Small intestine (tissue), 7 donors: ENCODE results near the gene ADAMTSL2. TPM values are rescaled to one million over a fixed set of nuclear protein-coding genes. Genes with fewer than 3 reads are reported as not detected.

Experiments used
- DNase-seq, 2 donors: peaks; one replicate each; pipeline versions ENCODE4 v3.0.0 to v3.0.0-alpha.2; 2013
- FAIRE-seq: peaks from 2 replicates; lab custom pipeline; 2012; peaks lifted over from hg19 to GRCh38; lab: Jason Lieb, UNC
- H3K27ac ChIP-seq, 3 donors: one replicate each; pipeline ENCODE4 v1.5.1; 2013; ENCODE audit warnings: low read length in 2 of 3, mild to moderate bottlenecking in 2 of 3, control low read depth in 1 of 3, inconsistent platforms in 1 of 3, low read depth in 1 of 3, moderate library complexity in 1 of 3
- H3K27me3 ChIP-seq, 3 donors: one replicate each; pipeline ENCODE4 v1.6.1; 2013; ENCODE audit warnings: low read length in 3 of 3, inconsistent platforms in 1 of 3; ENCODE audit not compliant: control insufficient read depth in 3 of 3, insufficient read depth in 3 of 3
- H3K36me3 ChIP-seq, 3 donors: one replicate each; pipeline ENCODE4 v1.6.1; 2013; ENCODE audit warnings: low read length in 3 of 3, inconsistent platforms in 1 of 3, low read depth in 1 of 3, mild to moderate bottlenecking in 1 of 3, moderate library complexity in 1 of 3; ENCODE audit not compliant: control insufficient read depth in 3 of 3, insufficient read depth in 2 of 3
- H3K4me1 ChIP-seq, 3 donors: one replicate each; pipeline ENCODE4 v1.6.1; 2013; ENCODE audit warnings: low read length in 2 of 3, inconsistent platforms in 1 of 3, low read depth in 1 of 3, mild to moderate bottlenecking in 1 of 3, moderate library complexity in 1 of 3; ENCODE audit not compliant: control insufficient read depth in 3 of 3, insufficient read depth in 2 of 3
- H3K4me3 ChIP-seq, 3 donors: one replicate each; pipeline ENCODE4 v1.5.1; 2013; ENCODE audit warnings: low read length in 3 of 3, control low read depth in 1 of 3, inconsistent platforms in 1 of 3, low read depth in 1 of 3, mild to moderate bottlenecking in 1 of 3, moderate library complexity in 1 of 3
- H3K9me3 ChIP-seq, 2 donors: one replicate each; pipeline ENCODE4 v1.6.1; 2013; ENCODE audit warnings: low read depth in 1 of 2, low read length in 1 of 2; ENCODE audit not compliant: control insufficient read depth in 2 of 2, insufficient read depth in 1 of 2
- WGBS, 3 donors: extraction: QIAGEN DNeasy Blood & Tissue Kit; methylation state at CpG; one replicate each; pipeline ENCODE4 v1.1.7; 2013; 5-methylcytosine and 5-hydroxymethylcytosine counted together
- polyA plus RNA-seq, 4 donors: library from polyadenylated mRNA; stranded (reverse) in 3 of 4; unstranded in 1 of 4; fragments of 200-250 nt in 3 of 4; fragments of 120-200 nt in 1 of 4; gene quantifications; one replicate each; pipeline versions ENCODE4 v1.2.1 to v1.2.3, GENCODE V29; 2013
- donor health status: healthy with polysubstance abuse.
- donor health status: control.
- donor health status: control.
- donor health status: Bipolar disorder and iron deficiency.
- donor health status: healthy.

ADAMTSL2 gene
- polyA plus RNA-seq, 4 donors = 0.22 to 1.2 (median 0.43) TPM

DNA sequence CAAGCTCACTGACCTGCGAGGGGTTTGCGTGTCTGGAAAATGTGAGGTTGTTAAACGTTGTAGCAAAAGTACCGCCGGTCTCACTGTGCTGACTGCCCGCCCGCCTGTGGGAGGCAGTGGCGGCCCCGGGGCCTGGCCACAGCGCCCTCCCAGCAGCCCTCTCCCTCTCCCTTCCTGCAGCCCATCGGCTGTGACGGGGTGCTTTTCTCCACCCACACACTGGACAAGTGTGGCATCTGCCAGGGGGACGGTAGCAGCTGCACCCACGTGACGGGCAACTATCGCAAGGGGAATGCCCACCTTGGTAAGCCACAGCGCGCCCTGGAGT lies 6.2 kb downstream of the ADAMTSL2 start:
- 77 to 85% (median 81%) methylated on average over 17 to 18 of the region's 18 CpGs for WGBS, 3 donors
- no peaks in the 10 kb centered on the region for H3K9me3 ChIP-seq
- no peak overlapping the region for H3K27ac ChIP-seq
- no peaks in the 10 kb centered on the region for H3K36me3 ChIP-seq
- FAIRE-seq (no peak), DNase-seq (no peak)
- peaks cover 0 to 15% (median 0%) of the 10 kb centered on the region in 3 donors for H3K4me1 ChIP-seq
- H3K4me3 ChIP-seq = no peak overlapping the region
- peaks cover 0 to 20% (median 0%) of the 10 kb centered on the region in 3 donors for H3K27me3 ChIP-seq

DNA sequence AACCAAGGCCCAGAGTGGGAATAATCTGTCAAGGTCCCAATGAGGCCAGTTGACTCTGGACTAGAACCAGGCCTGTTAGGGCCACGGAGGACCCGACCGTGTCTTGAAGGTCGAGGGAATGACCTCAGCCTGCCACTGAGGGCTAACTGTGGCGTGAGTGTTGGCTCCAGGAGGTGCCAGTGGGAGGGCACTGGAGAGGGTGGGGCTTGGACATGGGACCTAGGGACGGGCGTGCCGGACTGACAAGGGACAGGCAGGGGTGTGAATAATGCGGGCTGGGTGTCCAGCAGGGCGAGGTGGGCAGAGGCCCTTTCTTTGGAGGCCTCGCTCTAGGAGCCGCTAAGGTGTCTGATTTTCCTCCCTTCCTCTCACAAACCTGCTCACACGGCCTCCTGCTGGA lies 7.5 kb downstream of the ADAMTSL2 start:
- H3K27ac ChIP-seq = no peak overlapping the region
- H3K36me3 ChIP-seq = no peaks in the 10 kb centered on the region
- DNase-seq = no peak
- peaks cover 0 to 18% (median 0%) of the 10 kb centered on the region in 3 donors for H3K27me3 ChIP-seq
- no peaks in the 10 kb centered on the region for H3K9me3 ChIP-seq
- WGBS, 3 donors = 56 to 68% (median 63%) methylated on average over 13 of the region's 13 CpGs
- no peak overlapping the region for H3K4me3 ChIP-seq
- no peak for FAIRE-seq
- H3K4me1 ChIP-seq = peaks cover 0 to 15% (median 0%) of the 10 kb centered on the region in 3 donors

DNA sequence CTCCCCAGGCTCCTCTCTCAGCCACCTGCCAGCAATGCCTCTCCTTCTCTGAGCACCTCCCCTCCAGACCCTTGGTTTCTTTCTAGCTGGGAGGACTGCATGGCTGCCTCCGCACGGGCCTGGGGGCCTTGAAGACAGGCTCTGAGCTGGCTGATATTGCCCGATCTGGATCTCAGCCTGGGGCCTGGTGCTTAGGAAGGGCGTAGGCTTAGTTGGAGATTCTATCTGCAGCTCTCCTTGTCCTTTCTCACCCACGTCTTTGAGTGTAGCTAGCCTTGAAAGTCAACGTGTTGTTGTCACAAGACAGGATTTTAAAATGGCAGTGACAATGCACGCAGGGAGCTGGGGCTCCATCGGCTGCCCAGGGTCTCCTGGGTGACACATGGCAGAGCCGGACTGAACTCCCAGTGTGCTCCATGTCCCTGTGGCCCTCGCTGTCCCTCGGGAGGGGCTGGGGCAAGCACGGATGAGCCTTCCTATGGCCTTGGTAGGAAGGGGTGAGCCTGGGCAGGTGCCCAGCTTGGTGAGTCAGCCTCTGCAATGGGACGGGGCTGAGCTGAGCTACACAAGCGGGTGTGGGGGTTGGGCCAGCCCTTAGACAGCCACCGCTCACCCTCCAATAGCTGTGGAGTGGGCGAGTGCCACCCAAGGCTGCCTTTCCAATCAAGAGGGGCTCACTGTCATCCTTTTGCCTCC lies 9.4 kb downstream of the ADAMTSL2 start:
- Histone ChIP-seq H3K4me3 (no peak overlapping the region), H3K27ac (no peak overlapping the region), H3K4me1 (peaks cover 0 to 12% (median 0%) of the 10 kb centered on the region in 3 donors), H3K36me3 (no peaks in the 10 kb centered on the region), H3K9me3 (no peaks in the 10 kb centered on the region), H3K27me3 (peaks cover 0 to 14% (median 0%) of the 10 kb centered on the region in 3 donors)
- 74 to 81% (median 80%) methylated on average over 14 to 16 of the region's 16 CpGs for WGBS, 3 donors
- DNase-seq (no peak), FAIRE-seq (no peak)

DNA sequence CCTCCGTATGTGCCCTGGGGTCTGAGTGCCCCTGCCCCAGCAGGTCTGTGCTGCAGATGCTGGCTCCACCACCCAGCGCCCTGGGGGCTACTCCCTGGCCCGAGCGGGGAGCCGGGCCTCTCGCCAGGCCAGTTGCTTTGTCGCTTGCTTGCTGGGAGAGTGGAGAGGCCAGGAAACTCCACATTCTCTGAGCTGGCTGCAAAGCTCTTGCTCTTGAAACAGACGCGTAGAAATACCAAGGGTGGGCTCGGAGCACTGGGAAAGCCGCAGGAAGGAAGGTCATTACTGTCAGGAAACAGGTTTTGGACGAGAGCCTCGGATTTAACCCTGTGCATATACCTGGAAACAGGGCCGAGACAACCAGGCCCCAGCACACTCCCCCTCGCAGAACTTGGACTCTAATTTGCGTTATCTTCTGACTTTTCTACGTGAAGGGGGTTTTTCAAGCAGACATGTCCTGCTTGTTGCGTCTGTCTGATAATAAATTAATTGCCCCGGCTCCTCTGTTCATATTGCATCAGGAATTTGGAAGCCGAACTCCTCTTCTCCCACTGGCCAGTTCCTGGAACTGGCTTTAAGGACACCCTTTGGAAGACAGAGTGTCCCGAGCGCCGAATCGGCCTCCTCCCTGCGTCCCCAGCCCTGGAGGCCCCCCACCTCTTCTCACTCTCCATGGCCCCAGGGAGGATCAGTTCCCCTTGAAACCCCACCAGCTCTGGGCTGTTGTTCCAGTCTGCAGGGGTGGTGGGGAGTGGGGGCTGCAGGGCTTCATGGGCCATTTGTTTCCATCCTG lies 11.2 kb downstream of the ADAMTSL2 start:
- Histone ChIP-seq H3K36me3 (no peaks in the 10 kb centered on the region), H3K27ac (peak overlapping the region in 1 of 3 donors; percentile 26), H3K4me3 (no peak overlapping the region), H3K27me3 (peaks cover 0 to 3% (median 0%) of the 10 kb centered on the region in 3 donors), H3K9me3 (no peaks in the 10 kb centered on the region), H3K4me1 (peaks cover 0 to 8% (median 0%) of the 10 kb centered on the region in 3 donors)
- FAIRE-seq (no peak), DNase-seq (no peak)
- WGBS, 3 donors = 57 to 74% (median 73%) methylated on average over 24 to 25 of the region's 25 CpGs

DNA sequence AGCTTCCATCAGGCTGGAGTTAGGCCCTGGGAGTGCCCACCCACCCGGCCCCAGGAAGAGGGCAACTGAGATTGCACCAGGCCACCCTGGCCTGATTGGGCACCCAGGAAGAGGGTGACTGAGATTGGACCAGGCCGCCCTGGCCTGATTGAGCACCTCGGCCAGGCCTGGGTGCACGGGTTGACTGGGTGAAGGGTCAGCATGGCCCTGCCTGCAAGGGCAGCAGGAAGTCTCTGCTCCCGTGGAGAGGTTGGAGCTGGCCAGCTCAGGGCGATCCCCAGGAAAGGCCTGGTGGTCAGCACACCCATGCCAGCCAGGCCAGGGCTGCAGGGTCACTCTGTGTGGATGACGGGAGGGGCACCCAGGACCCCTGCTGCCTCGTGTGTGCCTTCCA lies 11.8 kb downstream of the ADAMTSL2 start:
- Histone ChIP-seq H3K27ac (no peak overlapping the region), H3K4me3 (no peak overlapping the region), H3K4me1 (peaks cover 0 to 8% (median 0%) of the 10 kb centered on the region in 3 donors), H3K9me3 (no peaks in the 10 kb centered on the region), H3K27me3 (peaks cover 0 to 3% (median 0%) of the 10 kb centered on the region in 3 donors), H3K36me3 (no peaks in the 10 kb centered on the region)
- no peak for DNase-seq
- no peak for FAIRE-seq
- WGBS, 3 donors = 62 to 68% (median 66%) methylated on average over 8 of the region's 8 CpGs

DNA sequence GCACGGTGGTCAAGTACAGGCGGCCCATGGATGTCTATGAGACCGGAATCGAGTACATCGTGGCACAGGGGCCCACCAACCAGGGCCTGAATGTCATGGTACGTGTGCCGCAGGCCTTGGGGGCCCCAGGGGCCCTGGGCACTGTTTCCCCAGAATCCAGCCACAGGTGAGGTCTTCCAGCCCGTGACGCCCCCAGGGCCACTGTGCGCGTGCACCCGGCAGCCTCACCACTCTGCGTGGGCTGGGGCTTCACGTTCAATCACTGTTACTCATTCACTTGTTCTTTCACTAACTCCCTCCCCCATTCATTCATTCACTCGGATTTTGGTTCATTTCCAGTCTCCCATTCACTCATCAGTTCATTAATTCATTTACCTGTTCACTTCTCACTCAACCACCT lies 12.6 kb downstream of the ADAMTSL2 start:
- Histone ChIP-seq H3K36me3 (no peaks in the 10 kb centered on the region), H3K27me3 (peaks cover 0 to 3% (median 0%) of the 10 kb centered on the region in 3 donors), H3K9me3 (no peaks in the 10 kb centered on the region), H3K27ac (no peak overlapping the region), H3K4me3 (no peak overlapping the region), H3K4me1 (peaks cover 0 to 8% (median 0%) of the 10 kb centered on the region in 3 donors)
- no peak for FAIRE-seq
- no peak for DNase-seq
- WGBS, 3 donors = 79 to 84% (median 80%) methylated on average over 15 of the region's 15 CpGs

DNA sequence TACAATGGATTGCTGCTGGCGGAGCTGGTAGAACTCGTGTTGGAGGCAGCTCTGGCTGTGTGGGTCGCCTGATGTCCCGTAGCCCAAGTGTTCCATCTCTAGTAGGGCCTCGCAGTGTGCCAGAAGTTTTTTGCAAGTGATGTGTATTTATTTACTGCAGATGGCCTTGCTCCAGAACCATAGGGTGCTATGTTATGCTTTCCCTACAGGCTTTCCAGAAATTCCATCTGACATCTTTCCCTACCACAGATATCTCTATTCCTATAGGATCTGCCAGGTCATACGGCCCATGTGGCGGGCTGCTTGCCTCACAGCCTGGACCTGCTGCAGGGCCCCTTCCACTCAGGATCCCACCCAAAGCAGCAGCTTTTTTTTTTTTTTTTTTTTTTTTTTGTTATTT lies 16.9 kb downstream of the ADAMTSL2 start:
- FAIRE-seq = no peak
- H3K27me3 ChIP-seq = no peaks in the 10 kb centered on the region
- H3K36me3 ChIP-seq = peaks cover 0 to 1% (median 0%) of the 10 kb centered on the region in 3 donors
- WGBS, 3 donors = 77 to 79% (median 79%) methylated on average over 7 of the region's 7 CpGs
- no peaks in the 10 kb centered on the region for H3K4me1 ChIP-seq
- H3K27ac ChIP-seq = no peak overlapping the region
- no peak for DNase-seq
- no peak overlapping the region for H3K4me3 ChIP-seq
- no peaks in the 10 kb centered on the region for H3K9me3 ChIP-seq

DNA sequence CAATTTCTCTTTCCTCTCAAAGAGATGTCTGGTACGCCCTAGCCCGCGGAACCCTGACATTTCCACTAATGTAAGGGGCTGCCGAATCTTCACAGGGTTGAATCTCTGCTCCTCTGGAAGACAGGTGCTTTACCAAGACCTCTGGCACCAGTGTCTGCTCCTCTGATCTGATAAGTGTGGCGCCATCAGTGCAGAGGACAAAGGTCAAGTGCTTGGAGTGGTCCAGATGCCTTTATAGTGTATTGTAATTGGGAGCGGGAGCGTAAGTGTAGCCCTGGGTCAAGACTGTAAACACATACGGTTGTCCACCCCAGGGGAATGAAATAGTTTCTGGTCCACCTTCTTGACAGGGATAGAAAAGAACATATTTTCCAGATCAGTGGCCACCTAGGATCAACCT lies 17.7 kb downstream of the ADAMTSL2 start:
- Histone ChIP-seq H3K36me3 (peaks cover 0 to 3% (median 0%) of the 10 kb centered on the region in 3 donors), H3K4me1 (no peaks in the 10 kb centered on the region), H3K4me3 (no peak overlapping the region), H3K27ac (no peak overlapping the region), H3K27me3 (no peaks in the 10 kb centered on the region), H3K9me3 (no peaks in the 10 kb centered on the region)
- FAIRE-seq (no peak), DNase-seq (no peak)
- 41 to 79% (median 61%) methylated on average over 8 of the region's 8 CpGs for WGBS, 3 donors
